ENCODE measurements around the gene OGT. TPM values are rescaled to one million over a fixed set of nuclear protein-coding genes. Genes with fewer than 3 reads are reported as not detected.
"Not testable (repeated sequence)": the region's sequence is repeated elsewhere in the genome, so short reads cannot be mapped to it uniquely, and the experiment has no call there.

Gene OGT
- total RNA-seq, 2 donors from 2014 or later = 50.8 to 54.0 TPM

DNA sequence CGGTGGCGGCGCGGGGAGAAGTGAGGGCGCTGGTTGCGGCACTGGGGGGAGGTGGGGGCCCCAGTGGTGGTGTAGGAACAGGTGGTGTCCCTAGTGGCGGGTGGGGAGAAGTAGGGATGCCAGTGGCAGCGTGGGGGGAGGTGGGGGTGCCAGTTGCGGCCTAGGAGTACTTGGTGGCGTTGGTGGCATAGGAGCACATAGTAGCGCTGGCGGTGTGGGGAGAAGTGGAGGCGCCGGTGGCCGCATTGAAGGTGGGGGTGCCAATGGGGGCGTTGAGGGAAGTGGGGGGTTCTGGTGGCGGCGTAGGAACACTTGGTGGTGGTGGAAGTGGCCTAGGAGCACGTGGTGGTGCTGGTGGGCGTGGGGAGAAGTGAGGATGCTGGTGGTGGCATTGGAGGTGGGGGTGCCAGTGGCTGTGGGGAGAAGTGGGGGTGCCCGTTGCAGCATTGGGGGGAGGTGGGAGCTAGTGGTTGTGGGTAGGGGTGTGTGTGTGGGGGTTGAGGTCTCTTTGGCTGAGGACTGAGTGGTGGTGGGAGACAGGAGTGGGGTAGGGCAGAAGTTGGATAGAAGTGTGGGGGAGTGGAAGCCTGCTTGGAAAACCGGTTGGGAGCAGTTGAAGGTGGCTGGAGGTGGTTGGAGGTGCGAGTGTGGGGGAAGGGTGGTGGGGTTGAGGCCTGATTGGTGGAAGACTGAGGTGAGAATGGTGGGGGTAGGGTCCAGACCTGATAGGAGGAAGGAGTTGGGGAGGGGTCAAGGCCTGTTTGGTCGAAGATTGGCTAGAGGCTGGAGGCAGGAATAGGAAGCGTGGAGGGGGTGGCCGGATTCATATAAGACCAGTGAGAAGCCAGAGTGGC, 46.5 kb downstream of the OGT start:
- Histone ChIP-seq H3K27ac (no peak overlapping the region), H3K4me1 (no peaks in the 10 kb centered on the region), H3K4me3 (no peak overlapping the region), H3K36me3 (peaks cover 8% of the 10 kb centered on the region), H3K27me3 (no peaks in the 10 kb centered on the region), H3K9me3 (no peaks in the 10 kb centered on the region)
- no peak for DNase-seq (ENCODE audit: low spot score)
- TF ChIP-seq, protein P1, sequence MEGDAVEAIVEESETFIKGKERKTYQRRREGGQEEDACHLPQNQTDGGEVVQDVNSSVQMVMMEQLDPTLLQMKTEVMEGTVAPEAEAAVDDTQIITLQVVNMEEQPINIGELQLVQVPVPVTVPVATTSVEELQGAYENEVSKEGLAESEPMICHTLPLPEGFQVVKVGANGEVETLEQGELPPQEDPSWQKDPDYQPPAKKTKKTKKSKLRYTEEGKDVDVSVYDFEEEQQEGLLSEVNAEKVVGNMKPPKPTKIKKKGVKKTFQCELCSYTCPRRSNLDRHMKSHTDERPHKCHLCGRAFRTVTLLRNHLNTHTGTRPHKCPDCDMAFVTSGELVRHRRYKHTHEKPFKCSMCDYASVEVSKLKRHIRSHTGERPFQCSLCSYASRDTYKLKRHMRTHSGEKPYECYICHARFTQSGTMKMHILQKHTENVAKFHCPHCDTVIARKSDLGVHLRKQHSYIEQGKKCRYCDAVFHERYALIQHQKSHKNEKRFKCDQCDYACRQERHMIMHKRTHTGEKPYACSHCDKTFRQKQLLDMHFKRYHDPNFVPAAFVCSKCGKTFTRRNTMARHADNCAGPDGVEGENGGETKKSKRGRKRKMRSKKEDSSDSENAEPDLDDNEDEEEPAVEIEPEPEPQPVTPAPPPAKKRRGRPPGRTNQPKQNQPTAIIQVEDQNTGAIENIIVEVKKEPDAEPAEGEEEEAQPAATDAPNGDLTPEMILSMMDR (IDR thresholded peaks at IDR 0.05) = no peak

DNA sequence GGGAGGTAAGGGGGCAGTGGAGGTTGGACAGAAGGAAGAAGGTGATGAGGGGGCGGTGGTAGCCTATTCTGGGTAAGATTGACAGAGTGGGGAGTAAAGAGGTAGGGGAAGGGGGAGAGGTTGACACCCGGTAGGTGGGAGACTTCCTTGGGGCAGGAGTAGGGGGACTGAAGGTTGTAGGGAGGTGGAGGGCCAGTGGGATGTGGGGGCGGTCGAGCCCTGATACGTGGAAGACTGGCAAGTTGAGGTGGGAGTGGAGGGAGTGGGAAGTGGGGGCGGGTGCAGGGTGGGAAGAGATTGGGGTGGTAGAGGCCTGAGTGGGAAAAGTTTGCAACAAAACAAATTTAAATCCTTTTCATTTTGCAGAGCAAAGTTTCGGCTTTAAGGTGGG, 47.1 kb downstream of the OGT start:
- Histone ChIP-seq H3K36me3 (peaks cover 4% of the 10 kb centered on the region), H3K4me3 (no peak overlapping the region), H3K4me1 (no peaks in the 10 kb centered on the region), H3K27ac (no peak overlapping the region), H3K9me3 (no peaks in the 10 kb centered on the region), H3K27me3 (no peaks in the 10 kb centered on the region)
- TF ChIP-seq, protein P1 (IDR thresholded peaks at IDR 0.05) = no peak
- DNase-seq (ENCODE audit: low spot score) = no peak

DNA sequence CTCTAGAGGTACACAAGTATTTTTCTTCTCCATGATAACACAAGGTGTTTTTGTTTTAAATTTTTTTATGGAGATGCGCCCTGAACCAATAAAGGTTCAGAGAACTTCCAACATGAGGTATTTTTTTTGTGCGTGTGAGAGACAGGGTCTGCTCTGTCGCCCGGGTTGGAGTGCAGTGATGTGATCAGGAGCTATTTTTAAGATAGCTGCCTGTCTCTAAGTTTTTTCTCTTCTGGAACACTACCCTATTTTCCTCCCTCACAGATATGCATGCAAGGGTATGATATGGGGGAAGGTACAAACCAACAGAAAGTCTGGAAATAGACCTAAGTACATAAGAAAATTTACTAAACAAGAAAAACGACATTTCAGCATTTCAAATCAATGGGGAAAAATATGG, 48.3 kb downstream of the OGT start:
- no peaks in the 10 kb centered on the region for H3K9me3 ChIP-seq
- H3K36me3 ChIP-seq = peaks cover 4% of the 10 kb centered on the region
- H3K4me1 ChIP-seq = no peaks in the 10 kb centered on the region
- no peak overlapping the region for H3K4me3 ChIP-seq
- no peak overlapping the region for H3K27ac ChIP-seq
- no peaks in the 10 kb centered on the region for H3K27me3 ChIP-seq
- TF ChIP-seq, protein P1 (IDR thresholded peaks at IDR 0.05) = no peak
- no peak for DNase-seq (ENCODE audit: low spot score)

DNA sequence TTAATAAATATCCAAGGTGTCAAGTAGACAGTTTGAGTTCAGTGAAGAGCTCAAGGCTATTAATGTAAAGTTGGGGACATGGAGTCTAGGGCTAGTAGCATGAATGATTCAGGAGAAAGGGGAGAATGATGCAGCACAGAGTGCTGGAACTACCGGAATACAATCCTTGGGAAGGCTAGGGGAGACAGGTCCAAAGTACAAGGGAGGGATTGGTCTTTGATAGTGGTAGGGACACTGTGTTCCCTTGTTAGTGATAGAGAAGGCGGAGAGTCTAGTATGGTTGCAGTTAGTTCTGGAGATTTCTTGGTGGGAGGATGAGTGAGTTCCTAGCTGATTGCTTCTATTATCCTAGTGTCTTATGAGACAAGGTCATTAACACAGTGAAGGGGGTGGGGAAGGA, 54.0 kb downstream of the OGT start:
- Histone ChIP-seq H3K9me3 (no peaks in the 10 kb centered on the region), H3K27ac (no peak overlapping the region), H3K4me3 (no peak overlapping the region), H3K27me3 (no peaks in the 10 kb centered on the region), H3K36me3 (no peaks in the 10 kb centered on the region), H3K4me1 (no peaks in the 10 kb centered on the region)
- TF ChIP-seq, protein P1 (IDR thresholded peaks at IDR 0.05) = no peak
- no peak for DNase-seq (ENCODE audit: low spot score)

DNA sequence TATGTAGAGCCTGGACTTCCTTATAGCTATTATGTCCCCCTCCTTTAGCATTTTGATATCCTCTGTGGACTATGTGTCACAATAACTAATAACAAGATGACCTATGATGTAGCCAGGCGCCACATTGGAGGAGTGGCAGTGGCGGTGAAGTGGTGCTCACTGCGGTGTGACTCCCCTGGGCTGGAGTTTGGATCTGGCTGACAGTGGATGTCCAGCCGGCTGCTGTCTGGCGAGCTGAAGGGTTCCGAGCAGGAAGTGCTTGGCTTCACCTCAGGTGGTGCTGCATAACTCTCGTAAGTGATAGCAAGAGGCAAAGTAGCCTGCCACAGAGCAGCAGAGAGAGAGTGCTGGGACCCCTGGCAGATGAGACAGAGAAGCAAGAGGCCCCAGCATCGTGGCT, 60.3 kb downstream of the OGT start:
- not testable (repeated sequence) for H3K27me3 ChIP-seq; H3K4me1 ChIP-seq; H3K9me3 ChIP-seq; DNase-seq (ENCODE audit: low spot score); H3K27ac ChIP-seq; H3K36me3 ChIP-seq; H3K4me3 ChIP-seq

DNA sequence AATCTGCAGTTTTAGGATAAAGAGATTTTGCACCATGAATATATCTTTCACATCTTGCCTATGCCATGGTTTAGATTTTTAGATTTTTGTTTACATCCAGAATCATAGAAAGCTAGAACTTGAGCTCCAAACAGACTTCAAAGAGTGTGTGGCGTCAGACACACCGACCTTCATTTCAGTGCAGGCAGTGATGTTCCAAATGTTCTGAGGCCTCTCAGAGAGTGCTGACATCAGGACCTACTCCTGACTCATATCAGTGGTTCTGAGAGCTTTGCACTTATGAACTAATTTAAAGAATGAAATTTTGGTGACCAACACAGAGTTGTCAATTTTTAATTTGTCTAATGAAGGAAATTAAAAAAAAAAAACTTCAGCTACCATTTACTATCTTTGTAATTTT, 67.1 kb downstream of the OGT start:
- peaks cover 20% of the 10 kb centered on the region for H3K36me3 ChIP-seq
- no peaks in the 10 kb centered on the region for H3K27me3 ChIP-seq

More for the DNA sequence above, 67.1 kb downstream of the OGT start:
- Histone ChIP-seq H3K4me3 (no peak overlapping the region), H3K27ac (no peak overlapping the region), H3K4me1 (no peaks in the 10 kb centered on the region), H3K9me3 (peaks cover 0 to 10% of the 10 kb centered on the region in 2 donors)
- TF ChIP-seq, protein P1 (IDR thresholded peaks at IDR 0.05) = no peak
- no peak for DNase-seq (ENCODE audit: low spot score)

Measured in right atrium auricular region (tissue), 2 donors.